GM21447 (cell line): ENCODE data around the gene DRC3.

Experiments
- ATAC-seq: cut with Tn5 transposase; IDR thresholded peaks from one replicate; pipeline ENCODE4 v1.9.1; 2021; ENCODE audit not compliant: unreplicated experiment

Gene DRC3

DNA sequence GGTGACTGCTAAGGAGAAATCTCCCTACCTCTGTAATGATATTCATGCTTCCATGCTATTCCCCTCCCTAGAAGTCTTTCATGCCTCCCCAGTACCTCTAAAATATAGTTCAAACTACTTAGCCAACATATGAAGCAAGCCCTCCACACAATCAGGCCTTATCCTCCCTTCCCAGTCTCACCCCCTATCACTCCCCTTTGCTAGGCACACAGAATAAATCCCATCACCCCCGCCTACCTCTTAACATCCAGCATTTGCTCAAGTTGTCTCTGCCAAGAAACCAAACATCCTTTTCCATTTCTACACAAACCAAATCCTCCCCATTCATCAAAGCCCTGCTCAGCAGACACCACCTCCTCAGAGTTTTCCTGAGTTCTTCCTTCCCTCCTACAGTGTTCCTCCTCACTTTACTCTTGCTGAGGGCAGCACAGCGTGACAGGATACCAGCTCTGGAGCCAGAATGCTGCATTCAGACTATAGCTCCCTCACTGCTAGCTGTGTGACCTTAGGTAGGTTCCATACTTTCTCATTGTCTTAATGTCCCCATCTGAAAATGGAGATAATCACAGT lies 7.4 kb upstream of the DRC3 start:
- no peak for ATAC-seq

DNA sequence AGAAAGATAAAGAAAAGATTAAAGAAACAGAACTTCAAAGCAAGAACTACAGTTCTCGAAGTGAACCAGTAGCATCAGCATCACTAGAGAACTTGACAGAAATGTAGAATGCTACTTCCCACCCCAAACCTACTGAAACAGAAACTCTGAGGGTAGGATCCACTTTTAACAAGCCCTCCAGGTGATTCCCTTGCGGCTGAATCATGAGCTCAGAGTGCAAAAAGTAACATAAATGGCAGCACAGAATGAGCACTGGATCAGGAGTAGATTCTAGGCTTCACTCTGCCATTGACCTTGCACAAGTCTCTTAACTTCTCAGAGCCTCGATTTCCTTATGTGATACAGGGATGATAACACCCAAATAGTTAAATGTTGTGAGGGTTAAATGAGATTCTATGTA lies 6.3 kb upstream of the DRC3 start:
- ATAC-seq, result no peak

DNA sequence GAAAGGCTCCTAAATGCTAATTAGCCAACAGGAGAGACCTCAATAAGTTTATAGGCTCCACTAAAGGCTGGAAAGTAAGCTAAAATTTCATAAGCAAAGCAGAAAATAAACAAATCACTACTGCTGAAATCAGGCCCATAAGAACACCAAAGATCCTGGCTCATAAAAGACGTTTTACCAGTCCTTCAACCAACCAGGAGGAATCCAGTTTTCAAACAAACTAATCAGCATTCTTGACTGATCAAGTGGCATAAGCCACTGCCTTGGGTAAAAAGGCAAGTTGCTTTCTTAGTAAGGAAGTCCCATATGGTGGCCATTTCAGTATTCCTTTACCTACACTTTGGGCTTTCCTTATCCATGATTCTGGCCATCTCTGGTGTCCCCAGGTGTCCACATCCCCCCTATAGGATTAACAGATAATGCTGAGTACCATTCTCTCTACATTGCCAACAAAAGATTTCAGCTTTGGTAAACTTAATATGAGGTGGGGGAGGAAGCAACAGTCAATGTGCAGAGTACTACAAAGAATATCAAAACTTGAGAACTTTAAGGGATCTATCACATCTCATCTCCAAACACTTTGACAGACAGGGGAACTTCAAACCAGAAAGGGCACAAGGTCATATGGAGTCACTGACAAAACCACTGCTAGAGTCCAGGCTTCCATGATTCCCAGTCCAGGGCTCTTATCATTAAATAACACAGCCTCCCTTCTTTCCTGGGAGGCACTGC lies 1.8 kb upstream of the DRC3 start:
- ATAC-seq, result no peak

DNA sequence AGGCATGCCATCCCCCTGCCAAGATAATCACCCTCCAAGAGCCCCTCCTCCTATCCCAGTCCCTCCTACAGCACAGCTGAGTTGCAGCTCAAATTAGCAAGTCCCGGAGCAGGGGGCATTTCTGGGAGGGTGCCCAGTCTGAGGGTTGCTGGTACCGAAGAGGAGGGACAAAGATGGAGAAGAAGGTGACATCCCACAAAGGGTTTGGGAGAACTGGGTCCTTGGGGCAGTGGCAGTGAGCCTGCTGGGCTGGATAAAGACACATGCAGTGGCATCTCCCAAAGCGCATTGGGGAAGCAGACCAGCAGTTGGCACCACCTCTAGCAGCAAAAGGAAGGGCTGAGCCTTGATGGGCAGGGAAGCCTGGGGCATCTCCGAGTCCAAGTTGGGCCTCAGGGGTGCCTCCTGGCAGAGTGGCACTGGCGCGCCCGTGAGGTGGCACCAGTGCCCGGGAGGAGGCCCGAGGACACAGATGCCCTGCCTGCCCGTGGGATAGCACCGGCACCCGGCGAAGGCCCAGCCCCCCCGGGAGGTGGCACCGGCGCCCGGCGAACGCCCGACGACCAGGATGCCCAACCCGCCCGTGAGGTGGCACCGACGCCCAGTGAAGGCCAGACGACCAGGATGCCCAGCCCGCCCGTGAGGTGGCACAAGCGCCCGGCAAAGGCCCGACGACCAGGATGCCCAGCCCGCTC lies 1.1 kb upstream of the DRC3 start:
- ATAC-seq, result no peak

DNA sequence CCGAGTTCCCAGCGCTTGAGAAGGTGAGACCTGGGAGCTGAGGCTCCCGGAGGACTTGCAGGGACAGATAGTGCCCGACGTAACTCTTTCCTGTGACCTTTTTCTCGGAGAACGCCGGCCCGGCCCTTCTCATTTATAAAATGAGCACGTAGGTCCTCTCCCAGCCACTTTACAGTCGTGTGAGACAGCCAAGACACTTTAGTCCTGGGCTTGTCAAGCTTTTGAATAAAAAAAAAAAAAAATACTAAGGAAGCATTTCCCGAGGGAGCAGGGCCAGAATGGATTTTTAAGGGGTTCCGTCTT lies 241 bp downstream of the DRC3 start:
- ATAC-seq, result no peak

DNA sequence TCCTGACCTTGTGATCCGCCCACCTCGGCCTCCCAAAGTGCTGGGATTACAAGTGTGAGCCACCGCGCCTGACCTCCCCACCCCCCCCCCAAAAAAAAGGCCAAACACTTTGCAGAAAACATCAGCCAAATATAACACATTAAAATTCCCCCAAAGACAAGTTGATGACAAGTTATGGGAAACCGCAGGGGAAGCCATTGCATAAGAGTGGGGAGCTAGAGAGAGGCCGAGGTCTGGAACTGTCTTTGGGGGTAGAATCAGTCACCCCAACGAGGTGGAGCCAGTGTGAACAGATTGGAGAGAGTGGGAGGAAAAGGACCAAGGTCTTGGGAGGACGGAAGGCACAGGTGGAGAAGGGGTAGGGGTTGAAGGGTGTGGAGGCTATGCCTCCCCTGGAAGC lies 2.8 kb downstream of the DRC3 start:
- no peak for ATAC-seq

DNA sequence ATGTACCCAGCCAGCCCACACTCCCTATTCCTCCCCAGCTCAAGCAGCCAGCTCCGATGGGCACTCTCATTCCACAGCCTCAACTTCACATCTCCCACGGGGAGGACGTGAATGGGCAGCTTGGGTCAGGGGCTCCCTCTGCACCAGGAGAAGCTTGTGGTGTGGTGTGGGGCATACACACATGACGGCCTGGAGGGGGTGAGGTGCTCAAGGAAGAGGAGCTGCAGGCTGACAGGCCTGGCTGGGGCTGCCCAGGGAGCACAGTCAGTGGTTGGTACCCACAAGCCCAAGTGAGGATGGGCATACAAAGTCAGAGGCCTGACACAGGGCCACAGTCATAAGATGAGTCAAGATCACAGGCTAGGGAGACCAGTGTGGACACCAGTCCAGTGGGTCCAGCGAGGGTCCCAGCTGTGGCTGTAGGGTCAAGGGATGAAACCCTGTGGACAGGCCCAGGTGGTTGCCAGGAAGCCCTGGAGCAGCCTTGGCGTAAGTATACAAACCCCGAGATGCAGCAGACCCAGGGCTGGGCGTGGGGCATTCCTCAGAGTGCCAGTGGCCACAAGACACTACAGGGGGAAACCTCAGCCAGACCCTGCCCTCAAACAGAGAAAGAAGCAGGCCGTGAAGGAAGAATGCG lies 4.4 kb downstream of the DRC3 start:
- ATAC-seq, result no peak

DNA sequence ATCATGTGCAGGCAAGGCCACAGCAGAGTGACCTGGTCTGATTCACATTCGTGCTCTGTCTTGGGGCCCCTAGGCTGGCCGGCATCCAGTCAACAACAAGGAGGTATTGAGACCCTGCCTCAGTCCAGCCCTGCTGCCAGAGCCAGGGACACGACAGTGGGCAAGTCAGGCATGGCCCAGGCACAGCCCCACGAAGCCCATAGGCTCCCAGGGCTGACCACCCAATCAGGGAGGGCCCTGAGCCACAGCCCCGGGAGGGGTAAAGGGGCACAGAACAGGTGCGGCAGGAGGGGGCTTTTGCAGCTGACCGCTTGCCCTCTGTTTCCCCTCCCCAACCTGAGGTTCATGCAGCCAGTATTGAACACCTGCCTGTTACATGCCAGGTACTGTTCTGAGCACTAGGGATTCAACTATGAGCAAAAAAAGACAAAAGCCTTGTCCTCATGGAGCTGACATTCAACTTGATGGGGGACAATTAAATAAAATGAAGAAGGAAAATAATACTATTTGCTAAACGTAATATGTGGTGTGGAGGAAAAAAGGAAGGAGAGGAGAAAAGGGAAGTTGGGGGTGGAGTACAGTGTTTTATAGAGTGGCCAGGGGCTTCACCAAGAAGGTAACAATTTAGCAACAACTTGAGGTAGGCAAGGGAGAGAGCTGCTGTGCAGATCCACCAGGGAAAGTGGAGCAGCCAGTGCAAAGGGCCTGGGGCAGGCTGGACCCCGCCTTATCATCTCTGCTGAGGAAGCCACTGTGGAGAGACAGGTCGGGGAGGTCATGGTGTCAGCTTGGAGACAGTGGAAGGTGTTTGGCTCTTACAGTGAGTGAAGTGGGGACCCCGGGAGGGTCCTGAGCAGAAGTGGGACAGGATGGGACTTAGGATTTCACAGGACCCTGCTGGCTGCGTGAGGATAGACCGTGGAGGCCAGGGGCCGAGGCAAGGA lies 6.1 kb downstream of the DRC3 start:
- ATAC-seq, result no peak

DNA sequence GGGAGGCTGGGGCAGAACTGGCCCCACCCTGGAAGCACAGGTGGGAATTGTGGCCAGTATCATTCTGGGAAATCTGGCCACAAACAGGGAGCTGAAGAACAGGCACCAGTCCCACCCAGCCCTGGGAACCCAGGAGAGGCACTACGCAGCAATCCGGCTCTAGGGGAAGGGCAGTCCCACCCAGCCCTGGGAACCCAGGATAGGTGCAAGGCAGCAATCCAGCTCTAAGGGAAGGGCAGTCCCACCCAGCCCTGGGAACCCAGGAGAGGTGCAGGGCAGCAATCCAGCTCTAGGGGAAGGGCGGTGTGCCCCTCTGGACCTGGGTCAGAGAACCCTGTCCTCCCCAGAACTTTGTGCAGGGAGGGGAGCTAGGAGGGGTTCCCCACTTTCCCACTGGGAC lies 7.1 kb downstream of the DRC3 start:
- ATAC-seq, result no peak

DNA sequence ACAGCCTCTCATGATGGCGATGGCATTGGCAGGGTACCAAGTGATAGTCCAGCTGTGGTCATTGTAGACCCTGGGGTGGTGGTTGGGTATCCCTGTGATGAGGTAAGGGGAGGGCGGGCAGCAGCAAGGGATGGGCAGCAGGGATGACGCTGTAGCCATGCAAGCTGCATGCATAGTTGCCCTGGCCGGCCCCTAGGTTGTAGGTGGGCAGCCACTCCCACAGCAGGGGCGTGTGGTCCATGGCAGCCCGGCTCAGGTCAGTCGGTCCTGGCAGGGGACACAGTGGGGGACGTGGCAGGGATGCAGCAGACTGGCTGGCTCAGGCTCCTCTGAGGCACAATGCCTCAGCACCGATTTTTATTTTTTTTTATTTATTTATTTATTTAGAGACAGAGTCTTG lies 8.7 kb downstream of the DRC3 start:
- ATAC-seq, result no peak

DNA sequence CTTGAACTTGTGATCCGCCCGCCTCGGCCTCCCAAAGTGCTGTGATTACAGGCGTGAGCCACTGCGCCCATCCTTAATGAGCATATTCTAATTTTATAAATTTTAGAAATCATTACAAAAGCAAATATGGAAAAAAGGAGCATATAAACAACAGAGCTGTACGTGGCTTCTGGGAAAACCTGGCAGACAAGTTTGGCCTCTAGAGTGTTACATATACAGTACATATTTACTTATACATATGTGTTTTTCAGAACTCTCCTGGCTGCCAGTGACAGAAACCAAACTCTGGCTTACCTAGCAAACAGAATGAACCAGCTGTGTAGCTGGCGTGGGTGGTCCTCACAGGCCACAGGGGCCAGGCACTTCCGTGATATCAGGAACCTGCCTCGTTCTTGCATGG lies 10.1 kb downstream of the DRC3 start:
- ATAC-seq, result no peak

DNA sequence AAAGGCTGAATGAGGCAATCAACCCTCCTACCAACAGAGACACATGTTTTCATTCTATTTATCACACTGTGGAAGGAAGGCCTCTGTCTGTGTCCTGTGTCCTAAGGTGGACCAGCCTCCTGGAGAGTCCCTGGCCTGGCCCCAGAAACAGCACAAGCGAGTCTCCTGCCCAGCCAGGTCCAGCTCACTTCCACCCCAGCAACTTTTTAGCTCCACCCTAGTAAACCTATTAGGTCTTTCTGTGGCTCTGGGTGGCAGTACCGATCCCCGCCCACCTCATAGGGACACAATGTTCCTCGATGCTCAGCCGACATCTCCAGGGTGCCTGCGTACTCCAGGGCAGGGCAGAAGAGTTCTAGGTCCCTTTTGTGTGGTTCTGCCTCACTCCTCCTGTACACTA lies 10.7 kb downstream of the DRC3 start:
- ATAC-seq, result no peak

DNA sequence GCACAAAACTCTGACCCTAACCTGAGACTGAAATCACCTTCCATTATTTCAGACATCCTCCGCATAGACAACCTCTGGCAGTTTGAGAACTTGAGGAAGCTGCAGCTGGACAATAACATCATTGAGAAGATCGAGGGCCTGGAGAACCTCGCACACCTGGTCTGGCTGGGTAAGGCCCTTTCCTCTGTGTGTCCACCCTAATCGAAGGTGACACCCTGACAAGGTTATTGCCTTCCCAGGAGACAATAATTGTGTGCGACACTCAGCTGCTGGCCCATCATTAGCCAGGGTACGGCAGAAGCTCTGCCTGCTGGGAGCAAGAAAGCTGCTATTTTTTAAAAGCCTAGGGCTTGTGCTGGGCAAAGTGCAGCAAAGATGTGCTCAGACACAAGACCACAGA lies 11.1 kb downstream of the DRC3 start:
- ATAC-seq, result no peak

DNA sequence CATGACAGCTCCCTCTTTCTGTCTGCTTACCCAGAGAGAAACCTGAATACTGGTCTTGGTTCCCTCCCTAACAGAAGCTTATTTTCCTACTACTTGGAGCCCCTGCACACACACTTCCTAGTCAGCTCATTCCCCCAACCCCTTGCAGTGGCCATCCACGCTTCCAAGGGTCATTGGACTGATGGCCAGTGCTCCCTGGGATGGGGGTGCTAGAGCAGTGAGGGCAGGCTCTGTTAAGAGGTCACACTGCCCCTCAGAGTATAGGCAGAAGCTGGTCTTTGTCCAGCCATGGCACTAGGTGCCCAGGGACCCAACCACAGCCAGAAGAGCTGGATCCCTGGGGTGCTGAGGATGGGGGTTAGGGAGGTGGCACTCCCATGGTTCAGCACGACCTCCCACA lies 12.5 kb downstream of the DRC3 start:
- ATAC-seq, result no peak

DNA sequence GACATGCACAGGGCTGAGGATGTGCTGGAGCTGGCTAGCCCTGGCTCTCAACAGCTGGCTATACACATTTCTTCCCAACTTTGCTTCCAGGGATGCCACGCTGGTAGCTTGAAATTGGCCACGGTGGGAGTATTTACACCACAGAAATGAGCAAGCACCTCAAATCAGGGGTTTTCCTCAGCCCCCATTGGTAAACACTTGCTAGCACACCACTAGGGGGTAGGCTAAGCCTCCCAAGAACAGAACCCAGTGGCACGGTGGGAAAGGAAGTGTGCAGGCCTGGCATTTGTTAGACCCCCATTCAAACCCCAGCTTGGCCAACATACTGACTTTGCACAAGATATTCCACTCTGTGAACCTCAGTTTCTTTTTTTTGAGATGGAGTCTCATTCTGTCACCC lies 12.9 kb downstream of the DRC3 start:
- no peak for ATAC-seq

DNA sequence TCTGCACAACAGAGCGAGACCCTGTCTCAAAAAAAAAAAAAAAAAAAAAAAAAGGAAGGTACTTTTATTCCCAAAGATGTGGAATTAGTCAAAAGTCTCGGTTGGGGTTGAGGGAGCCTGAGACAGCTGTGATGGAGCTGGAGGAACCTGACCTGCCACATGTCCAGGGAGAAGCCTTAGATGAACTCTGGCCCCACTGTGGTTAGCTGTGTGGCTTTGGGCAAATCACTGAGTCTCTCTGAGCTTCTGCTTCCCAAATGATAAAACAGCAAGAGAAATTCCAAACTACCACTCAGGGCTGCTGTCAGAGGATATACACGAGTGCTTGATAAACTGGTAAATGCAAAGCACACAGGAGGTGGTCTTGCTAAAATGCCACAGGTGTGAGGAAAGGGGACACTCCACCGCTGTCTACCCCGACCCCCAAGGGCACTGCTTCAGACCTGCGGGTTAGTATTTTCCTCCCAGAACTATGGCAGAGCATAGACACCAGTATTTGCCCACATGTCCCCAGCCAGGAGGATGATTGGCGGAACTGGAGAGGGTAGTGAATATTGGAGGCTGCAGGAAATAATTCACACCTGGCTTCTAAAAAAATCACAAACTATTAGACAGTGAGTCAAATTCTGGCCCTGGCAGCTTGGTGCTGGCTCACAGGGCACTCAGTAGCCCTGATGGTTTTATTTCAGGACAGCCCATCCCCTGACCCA lies 14.7 kb downstream of the DRC3 start:
- no peak for ATAC-seq

DNA sequence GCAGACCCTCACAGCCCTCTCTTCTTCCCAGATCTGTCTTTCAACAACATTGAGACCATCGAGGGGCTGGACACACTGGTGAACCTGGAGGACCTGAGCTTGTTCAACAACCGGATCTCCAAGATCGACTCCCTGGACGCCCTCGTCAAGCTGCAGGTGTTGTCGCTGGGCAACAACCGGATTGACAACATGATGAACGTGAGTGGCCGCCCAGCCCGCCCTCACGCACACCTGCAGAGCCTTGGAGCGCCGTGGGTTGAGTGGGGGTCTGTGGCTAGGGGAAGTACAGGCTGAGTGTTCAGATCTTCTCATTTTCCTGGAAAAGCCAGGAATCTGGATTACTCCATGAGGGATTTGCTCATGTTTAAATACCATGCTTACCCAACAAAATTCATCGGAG lies 15.2 kb downstream of the DRC3 start:
- no peak for ATAC-seq

DNA sequence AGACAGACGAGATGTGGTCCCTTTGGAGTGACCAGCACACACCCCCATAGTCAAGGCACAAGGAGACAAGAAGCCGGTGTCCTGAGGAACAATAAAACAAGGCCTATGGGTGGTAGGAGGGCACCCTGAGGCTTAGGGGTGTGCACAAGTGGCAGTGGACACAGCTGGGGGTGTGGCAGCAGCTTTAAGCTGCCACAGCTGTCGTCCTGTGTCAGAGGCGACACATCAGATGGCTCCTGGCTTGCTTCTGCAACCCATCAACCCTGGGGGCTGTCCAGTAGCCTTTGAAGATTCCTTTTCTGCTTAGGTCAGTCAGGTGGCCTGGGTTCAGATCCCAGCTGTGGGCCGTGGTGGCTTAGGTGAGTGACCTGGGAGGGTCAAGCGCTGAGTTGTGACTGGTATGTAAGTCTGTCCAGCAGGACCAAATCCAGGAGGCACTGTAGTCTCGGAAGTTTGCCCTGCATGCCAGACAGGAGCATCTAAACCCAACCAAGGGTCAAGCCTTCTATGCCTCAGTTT lies 15.8 kb downstream of the DRC3 start:
- no peak for ATAC-seq

DNA sequence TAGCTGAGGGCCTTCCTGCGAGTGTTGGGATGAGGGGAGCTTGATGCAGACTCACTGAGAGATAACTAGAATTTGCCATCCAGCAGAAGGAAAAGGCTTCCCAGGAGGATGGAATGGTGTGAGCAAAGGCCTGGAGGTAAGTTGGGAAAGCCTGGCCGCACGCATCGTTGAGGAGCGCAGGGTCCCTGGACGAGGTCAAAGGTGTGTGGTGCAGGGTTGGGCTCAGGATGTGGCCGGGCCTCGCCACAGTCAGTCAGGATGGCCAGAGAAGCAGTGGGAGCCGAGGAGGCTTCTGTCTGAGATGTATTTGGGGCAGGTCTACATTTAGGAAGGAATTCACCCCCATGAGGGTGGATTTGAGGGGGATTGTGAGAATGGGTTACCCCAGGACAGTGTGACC lies 16.4 kb downstream of the DRC3 start:
- no peak for ATAC-seq

DNA sequence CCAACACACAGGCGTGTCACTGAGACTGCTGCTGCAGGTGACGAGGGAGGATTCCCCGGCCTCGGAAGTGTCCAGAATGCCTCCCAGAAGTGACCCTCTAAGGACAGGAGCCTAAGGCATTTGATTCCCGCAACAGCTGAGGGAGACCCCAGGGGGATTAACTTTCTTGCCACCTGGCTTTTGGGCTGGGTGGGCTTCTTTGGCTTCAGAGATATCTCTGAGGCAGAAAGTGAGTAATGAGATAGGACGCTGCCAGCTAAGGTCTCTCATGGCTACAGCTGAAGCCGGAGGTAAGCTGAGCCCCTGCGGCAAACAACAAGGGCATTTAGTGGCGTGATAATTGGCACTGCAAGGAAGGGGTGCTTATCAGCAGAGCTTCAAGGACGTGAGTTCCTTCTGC lies 17.0 kb downstream of the DRC3 start:
- no peak for ATAC-seq
